PC-3 (cell line): Measurements from ENCODE around the gene SMAP2. TPM values are rescaled to one million over a fixed set of nuclear protein-coding genes. Genes with fewer than 3 reads are reported as not detected.

ENCODE experiments used
- ATAC-seq: fragments of 200-7000 bp; cut with Tn5 transposase; 2 replicates; pipeline ENCODE4 v1.9.1; 2020; ENCODE audit warnings: mild to moderate bottlenecking, moderate library complexity
- BruUV-seq: library from RNA; stranded (reverse); fragments of 400-500 nt; replicated peaks from 2 replicates; lab custom pipeline; 2021; lab: Mats Ljungman, UMichigan
- CTCF ChIA-PET: fragments of 300-600 bp; sonication (Branson Sonifier 250); formaldehyde crosslinking; loops from one replicate; lab custom pipeline; 2022; ENCODE audit warnings: antibody characterized with exemption; lab: Charles Lee
- POLR2A ChIA-PET: fragments of 300-600 bp; sonication (Branson Sonifier 250); formaldehyde crosslinking; loops from one replicate; lab custom pipeline; 2022; ENCODE audit warnings: antibody characterized with exemption; ENCODE audit not compliant: unreplicated experiment; lab: Charles Lee
- DNase-seq: peaks from one replicate; pipeline ENCODE4 v3.0.0-alpha.2; 2015
- H2AFZ ChIP-seq: fragments of 300-600 bp; sonication (generic); 2 replicates; pipeline ENCODE4 v1.6.0; 2016; ENCODE audit warnings: antibody characterized with exemption, low read length
- H3F3A ChIP-seq: fragments of 300-600 bp; sonication (generic); one replicate; pipeline ENCODE4 v1.6.0; 2017; ENCODE audit warnings: antibody characterized with exemption, low read length, control low read depth, mild to moderate bottlenecking; ENCODE audit not compliant: unreplicated experiment
- H3K27ac ChIP-seq: fragments of 300-600 bp; sonication (generic); 2 replicates; pipeline ENCODE4 v1.5.1; 2016; ENCODE audit warnings: mild to moderate bottlenecking, low read length
- H3K27me3 ChIP-seq: fragments of 300-600 bp; sonication (generic); 2 replicates; pipeline ENCODE4 v1.6.1; 2016; ENCODE audit warnings: low read length, mixed read lengths
- H3K36me3 ChIP-seq: fragments of 300-600 bp; sonication (generic); 2 replicates; pipeline ENCODE4 v1.6.1; 2016; ENCODE audit warnings: low read depth, mixed run types, low read length, mixed read lengths
- H3K4me1 ChIP-seq: fragments of 300-600 bp; sonication (generic); 2 replicates; pipeline ENCODE4 v1.5.1; 2016; ENCODE audit warnings: low read length; ENCODE audit not compliant: insufficient read depth
- H3K4me2 ChIP-seq: fragments of 300-600 bp; sonication (generic); 2 replicates; pipeline ENCODE4 v1.6.0; 2016; ENCODE audit warnings: low read length
- H3K4me3 ChIP-seq: fragments of 300-600 bp; sonication (generic); 2 replicates; pipeline ENCODE4 v1.5.1; 2016; ENCODE audit warnings: mild to moderate bottlenecking, low read length, mixed read lengths
- H3K79me2 ChIP-seq: fragments of 300-600 bp; sonication (generic); 2 replicates; pipeline ENCODE4 v1.6.1; 2017; ENCODE audit warnings: low read length, mixed read lengths
- H3K9ac ChIP-seq: fragments of 300-600 bp; sonication (generic); 2 replicates; pipeline ENCODE4 v1.6.0; 2016; ENCODE audit warnings: mild to moderate bottlenecking, low read length
- H3K9me2 ChIP-seq: fragments of 300-600 bp; sonication (generic); replicated peaks from 2 replicates; pipeline ENCODE4 v1.6.1; 2016; ENCODE audit warnings: mixed run types, low read length, mixed read lengths
- H3K9me3 ChIP-seq: fragments of 300-600 bp; sonication (generic); 2 replicates; pipeline ENCODE4 v1.6.1; 2016; ENCODE audit warnings: low read length, mixed read lengths
- H4K20me1 ChIP-seq: fragments of 300-600 bp; sonication (generic); 2 replicates; pipeline ENCODE4 v1.6.1; 2016; ENCODE audit warnings: low read length, mixed read lengths
- EZH2 ChIP-seq: fragments of 300-600 bp; sonication (generic); IDR thresholded peaks from one replicate; pipeline ENCODE4 v1.6.1; 2017; ENCODE audit warnings: antibody characterized with exemption, mild to moderate bottlenecking, low read length; ENCODE audit not compliant: unreplicated experiment
- EZH2phosphoT487 ChIP-seq: fragments of 300-600 bp; sonication (generic); IDR thresholded peaks from 2 replicates; pipeline ENCODE4 v1.6.1; 2018; ENCODE audit warnings: mild to moderate bottlenecking, antibody characterized with exemption, low read length, borderline replicate concordance
- intact Hi-C: fragments of 100-400 bp; cut with micrococcal nuclease; formaldehyde crosslinking; loops from 2 replicates; pipeline ENCODE4 v1.9.0; 2023
- total RNA-seq: library from RNA; depleted of rRNA; stranded (reverse); fragments of >200 nt; gene quantifications from 2 replicates; pipeline ENCODE4 v1.2.3, GENCODE V29; 2014
- TF ChIP-seq, protein P1 (sequence below): fragments of 300-600 bp; sonication (generic); conservative IDR thresholded peaks from 2 replicates; pipeline ENCODE4 v1.5.1; 2017; ENCODE audit warnings: antibody characterized with exemption, low read depth, mild to moderate bottlenecking, low read length

Gene SMAP2
- total RNA-seq, 1 experiment from 2014 or later = 48.1 TPM

DNA sequence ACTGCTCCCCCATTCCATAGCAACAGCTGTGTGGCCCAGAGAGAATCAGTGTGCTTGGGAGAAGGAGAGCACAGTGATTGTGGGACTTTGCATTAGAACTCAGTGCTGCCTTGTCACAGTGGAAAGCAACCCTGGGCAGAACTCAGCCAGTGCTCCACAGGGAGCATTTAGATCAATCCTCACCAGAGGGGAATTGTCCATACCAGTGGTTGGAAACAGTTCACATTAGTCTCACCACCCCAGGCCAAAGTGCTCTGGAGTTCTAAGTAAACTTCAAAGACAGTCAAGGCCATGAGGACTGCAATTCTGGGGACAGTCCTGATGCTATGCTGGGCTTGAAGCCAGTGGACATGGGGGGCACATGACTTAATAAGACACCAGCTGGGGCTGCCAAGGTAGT lies 12.9 kb upstream of the SMAP2 start:
- DNase-seq (no peak), ATAC-seq (no peak)
- no TSS peak for BruUV-seq
- Histone ChIP-seq H3K36me3 (no peaks in the 10 kb centered on the region), H3K79me2 (no peaks in the 10 kb centered on the region), H3K27ac (no peak overlapping the region), H3K4me2 (no peak overlapping the region), H3K4me1 (no peaks in the 10 kb centered on the region), H4K20me1 (no peaks in the 10 kb centered on the region), H2AFZ (no peak overlapping the region), H3K27me3 (no peaks in the 10 kb centered on the region), H3K9me3 (peaks cover 4% of the 10 kb centered on the region), H3F3A (no peaks in the 10 kb centered on the region), H3K4me3 (no peak overlapping the region), H3K9me2 (no peaks in the 10 kb centered on the region), H3K9ac (no peak overlapping the region)
- TF ChIP-seq EZH2phosphoT487 (no peak), EZH2 (no peak)
- TF ChIP-seq, protein P1, sequence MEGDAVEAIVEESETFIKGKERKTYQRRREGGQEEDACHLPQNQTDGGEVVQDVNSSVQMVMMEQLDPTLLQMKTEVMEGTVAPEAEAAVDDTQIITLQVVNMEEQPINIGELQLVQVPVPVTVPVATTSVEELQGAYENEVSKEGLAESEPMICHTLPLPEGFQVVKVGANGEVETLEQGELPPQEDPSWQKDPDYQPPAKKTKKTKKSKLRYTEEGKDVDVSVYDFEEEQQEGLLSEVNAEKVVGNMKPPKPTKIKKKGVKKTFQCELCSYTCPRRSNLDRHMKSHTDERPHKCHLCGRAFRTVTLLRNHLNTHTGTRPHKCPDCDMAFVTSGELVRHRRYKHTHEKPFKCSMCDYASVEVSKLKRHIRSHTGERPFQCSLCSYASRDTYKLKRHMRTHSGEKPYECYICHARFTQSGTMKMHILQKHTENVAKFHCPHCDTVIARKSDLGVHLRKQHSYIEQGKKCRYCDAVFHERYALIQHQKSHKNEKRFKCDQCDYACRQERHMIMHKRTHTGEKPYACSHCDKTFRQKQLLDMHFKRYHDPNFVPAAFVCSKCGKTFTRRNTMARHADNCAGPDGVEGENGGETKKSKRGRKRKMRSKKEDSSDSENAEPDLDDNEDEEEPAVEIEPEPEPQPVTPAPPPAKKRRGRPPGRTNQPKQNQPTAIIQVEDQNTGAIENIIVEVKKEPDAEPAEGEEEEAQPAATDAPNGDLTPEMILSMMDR = no peak
- POLR2A ChIA-PET = no interaction called here
- CTCF ChIA-PET = no interaction called here
- intact Hi-C loops = no loop called here

DNA sequence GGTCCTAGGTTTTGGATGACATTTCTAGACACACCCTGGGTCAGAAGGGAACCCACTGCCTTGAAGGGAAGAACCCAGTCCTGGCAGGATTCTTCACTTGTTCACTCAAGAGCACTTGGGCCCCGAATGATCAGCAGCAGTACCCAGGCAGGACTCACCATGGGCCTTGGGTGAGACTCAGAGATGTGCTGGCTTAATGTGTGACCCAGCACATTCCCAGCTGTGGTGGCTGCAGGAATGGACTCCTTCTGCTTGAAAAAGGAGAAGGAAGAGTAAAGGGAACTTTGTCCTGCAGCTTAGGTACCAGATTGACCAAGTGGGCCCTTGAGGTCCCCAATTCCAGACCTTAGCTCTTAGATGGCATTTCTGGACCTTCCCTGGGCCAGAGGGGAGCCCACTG lies 12.3 kb upstream of the SMAP2 start:
- Histone ChIP-seq H3K9me2 (no peaks in the 10 kb centered on the region), H3K4me1 (no peaks in the 10 kb centered on the region), H2AFZ (no peak overlapping the region), H3F3A (no peaks in the 10 kb centered on the region), H3K9me3 (peaks cover 4% of the 10 kb centered on the region), H3K79me2 (no peaks in the 10 kb centered on the region), H3K4me2 (no peak overlapping the region), H3K27ac (no peak overlapping the region), H3K27me3 (no peaks in the 10 kb centered on the region), H3K9ac (no peak overlapping the region), H4K20me1 (no peaks in the 10 kb centered on the region), H3K4me3 (no peak overlapping the region), H3K36me3 (no peaks in the 10 kb centered on the region)
- ChIA-PET POLR2A (no interaction called here), CTCF (no interaction called here)
- ATAC-seq = no peak
- no TSS peak for BruUV-seq
- no peak for TF ChIP-seq EZH2
- no peak for TF ChIP-seq EZH2phosphoT487
- TF ChIP-seq, protein P1 = no peak
- intact Hi-C loops = no loop called here
- no peak for DNase-seq

DNA sequence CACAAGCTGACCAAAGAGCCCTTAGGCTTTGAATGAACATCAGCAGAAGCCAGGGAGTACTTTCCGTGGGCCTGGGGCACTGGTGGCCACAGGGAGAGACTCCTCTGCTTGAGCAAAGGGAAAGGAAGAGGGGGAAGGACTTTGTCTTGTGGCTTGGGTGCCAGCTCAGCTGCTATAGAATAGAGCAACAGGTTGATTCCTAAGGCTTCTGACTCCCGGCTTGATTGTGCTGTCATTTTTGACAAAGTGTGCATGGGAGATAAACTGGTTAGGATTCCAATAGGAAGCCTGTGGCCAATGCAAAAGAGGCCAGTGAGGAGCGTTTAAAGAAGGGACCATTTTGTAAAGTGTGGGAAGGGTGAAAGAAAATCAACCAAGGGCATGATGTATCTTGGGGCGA lies 11.9 kb upstream of the SMAP2 start:
- DNase-seq = no peak
- H3K4me2 ChIP-seq = no peak overlapping the region
- H3K9me2 ChIP-seq = no peaks in the 10 kb centered on the region
- BruUV-seq = no TSS peak
- H3F3A ChIP-seq = no peaks in the 10 kb centered on the region
- H3K9ac ChIP-seq = no peak overlapping the region
- H3K27ac ChIP-seq = no peak overlapping the region
- no peaks in the 10 kb centered on the region for H4K20me1 ChIP-seq
- peaks cover 4% of the 10 kb centered on the region for H3K9me3 ChIP-seq
- no peaks in the 10 kb centered on the region for H3K79me2 ChIP-seq
- H3K27me3 ChIP-seq = no peaks in the 10 kb centered on the region
- ATAC-seq = no peak
- no peaks in the 10 kb centered on the region for H3K36me3 ChIP-seq
- TF ChIP-seq EZH2 (no peak), EZH2phosphoT487 (no peak)
- TF ChIP-seq, protein P1 = no peak
- POLR2A ChIA-PET = no interaction called here
- no peaks in the 10 kb centered on the region for H3K4me1 ChIP-seq
- no peak overlapping the region for H2AFZ ChIP-seq
- CTCF ChIA-PET = no interaction called here
- intact Hi-C loops = no loop called here
- no peak overlapping the region for H3K4me3 ChIP-seq
